SU-DHL-6 (cell line): Measurements from ENCODE around the gene ARL2BP.

Source experiments
- H2AFZ ChIP-seq: fragments of 200-600 bp; sonication (generic); 2 replicates; pipeline ENCODE4 v1.6.1; 2014; ENCODE audit warnings: low read depth, mild to moderate bottlenecking, moderate library complexity, mixed read lengths, antibody characterized with exemption, low read length; ENCODE audit not compliant: severe bottlenecking
- H3F3A ChIP-seq: fragments of 200-600 bp; shearing (Covaris generic); 2 replicates; pipeline ENCODE4 v1.6.0; 2016; ENCODE audit warnings: antibody characterized with exemption, mild to moderate bottlenecking; ENCODE audit not compliant: insufficient read depth
- H3K27ac ChIP-seq: fragments of 200-600 bp; sonication (generic); 2 replicates; pipeline ENCODE4 v1.5.1; 2016; ENCODE audit warnings: low read depth, mild to moderate bottlenecking, low read length, moderate library complexity, mixed read lengths
- H3K27me3 ChIP-seq: fragments of 200-600 bp; sonication (generic), shearing (Covaris generic); 2 replicates; pipeline ENCODE4 v1.6.0; 2014; ENCODE audit warnings: mild to moderate bottlenecking, low read length
- H3K36me3 ChIP-seq: fragments of 200-600 bp; sonication (generic); 2 replicates; pipeline ENCODE4 v1.6.1; 2014; ENCODE audit warnings: mild to moderate bottlenecking, low read length, mixed read lengths
- H3K4me2 ChIP-seq: fragments of 300-600, 200-600 bp; shearing (Covaris generic), sonication (generic); 2 replicates; pipeline ENCODE4 v1.6.0; 2014; ENCODE audit warnings: low read length, low read depth, mild to moderate bottlenecking; ENCODE audit not compliant: poor library complexity, severe bottlenecking
- H3K4me3 ChIP-seq: fragments of 200-600 bp; sonication (generic); 2 replicates; pipeline ENCODE4 v1.5.1; 2014; ENCODE audit warnings: antibody characterized with exemption, low read length, mild to moderate bottlenecking, mixed read lengths; ENCODE audit not compliant: insufficient read depth, poor library complexity, severe bottlenecking
- H3K79me2 ChIP-seq: fragments of 200-600 bp; sonication (generic); 2 replicates; pipeline ENCODE4 v1.6.1; 2014; ENCODE audit warnings: mild to moderate bottlenecking, low read length, moderate library complexity; ENCODE audit not compliant: insufficient read depth
- H3K9ac ChIP-seq: fragments of 200-600 bp; sonication (generic); 2 replicates; pipeline ENCODE4 v1.7.0; 2014; ENCODE audit warnings: mild to moderate bottlenecking, low read length
- H3K9me2 ChIP-seq: fragments of 200-600 bp; sonication (generic); replicated peaks from 2 replicates; pipeline ENCODE4 v1.6.1; 2014; ENCODE audit warnings: low read length; ENCODE audit not compliant: insufficient read depth
- H3K9me3 ChIP-seq: fragments of 200-600 bp; sonication (generic); 2 replicates; pipeline ENCODE4 v1.6.1; 2014; ENCODE audit warnings: low read length, mixed read lengths; ENCODE audit not compliant: insufficient read depth
- H4K20me1 ChIP-seq: fragments of 200-600 bp; sonication (generic); 2 replicates; pipeline ENCODE4 v1.6.1; 2014; ENCODE audit warnings: low read depth, mild to moderate bottlenecking, antibody characterized with exemption, low read length, moderate library complexity, mixed read lengths
- CTCF ChIP-seq: fragments of 200-600 bp; sonication (generic); IDR thresholded peaks from one replicate; pipeline ENCODE4 v1.5.1; 2017; ENCODE audit warnings: antibody characterized with exemption, mild to moderate bottlenecking, low read length, moderate library complexity; ENCODE audit not compliant: insufficient read depth, poor library complexity, severe bottlenecking
- EZH2phosphoT487 ChIP-seq: fragments of 200-600 bp; sonication (generic), shearing (Covaris generic); conservative IDR thresholded peaks from 2 replicates; pipeline ENCODE4 v1.6.1; 2018; ENCODE audit warnings: mild to moderate bottlenecking, antibody characterized with exemption, low read length, moderate library complexity, mixed read lengths

Gene ARL2BP

DNA sequence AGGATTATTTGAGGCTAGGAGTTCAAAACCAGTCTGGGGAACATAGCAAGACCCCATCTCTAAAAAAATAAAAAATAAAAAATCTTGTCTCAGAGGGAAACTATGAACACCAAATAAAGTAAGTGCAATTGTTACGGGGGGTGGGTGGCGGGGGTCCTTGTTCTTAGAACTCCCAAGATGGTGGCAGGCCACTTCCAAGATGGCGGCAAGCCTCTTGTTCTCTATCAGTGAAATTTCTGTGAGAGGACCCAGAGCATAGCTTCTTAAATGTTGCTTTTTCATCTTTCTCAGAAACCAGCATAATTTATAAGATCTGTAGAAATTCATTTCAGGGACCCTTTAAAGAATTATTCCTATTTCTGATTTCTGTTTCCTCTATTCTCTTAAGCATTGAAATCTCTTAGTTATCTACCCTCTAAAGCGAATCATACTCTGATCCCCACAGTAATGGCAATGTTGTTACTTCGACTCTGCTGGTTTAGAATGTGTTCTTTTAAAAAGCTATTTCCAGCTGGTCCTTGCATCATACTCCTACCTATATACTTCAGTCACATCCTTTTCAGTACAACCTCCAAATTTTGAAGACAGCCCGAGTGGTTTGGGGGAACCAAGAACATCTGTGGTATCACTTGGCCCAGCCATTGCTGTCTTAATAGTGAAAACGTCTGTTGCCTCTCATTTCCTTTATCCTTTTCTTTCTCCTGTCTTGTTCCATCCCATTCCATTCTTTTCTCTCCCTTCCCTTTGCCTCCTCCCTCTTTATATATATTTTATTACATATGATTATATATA is 42.8 kb upstream of the ARL2BP start:
- H3K4me2 ChIP-seq, result no peak overlapping the region
- H3K36me3 ChIP-seq, result peaks cover 9% of the 10 kb centered on the region; the same call in 1 of the 2 replicates
- TF ChIP-seq EZH2phosphoT487, result no peak
- no peak for TF ChIP-seq CTCF

GRCh38 chr16:57203451-57203850 is 41.6 kb upstream of the ARL2BP start:
- Histone ChIP-seq H3K9me2 (no peaks in the 10 kb centered on the region), H3K4me2 (no peak overlapping the region), H4K20me1 (no peaks in the 10 kb centered on the region; the same call in 1 of the 2 replicates), H3K4me3 (no peak overlapping the region), H3K9me3 (no peaks in the 10 kb centered on the region), H3K36me3 (peaks cover 12% of the 10 kb centered on the region; the same call in 1 of the 2 replicates), H3K79me2 (no peaks in the 10 kb centered on the region), H3K9ac (no peak overlapping the region), H2AFZ (no peak overlapping the region), H3K27me3 (no peaks in the 10 kb centered on the region), H3F3A (no peaks in the 10 kb centered on the region; the same call in 1 of the 2 replicates), H3K27ac (no peak overlapping the region)
- TF ChIP-seq EZH2phosphoT487 (no peak), CTCF (no peak)

More for the DNA sequence above, 42.8 kb upstream of the ARL2BP start:
- Histone ChIP-seq H3K9ac (no peak overlapping the region), H3K79me2 (peaks cover under 1% of the 10 kb centered on the region; the same call in 1 of the 2 replicates), H3F3A (no peaks in the 10 kb centered on the region), H3K4me3 (no peak overlapping the region), H2AFZ (no peak overlapping the region), H3K9me2 (no peaks in the 10 kb centered on the region), H3K27ac (no peak overlapping the region), H3K9me3 (no peaks in the 10 kb centered on the region), H3K27me3 (no peaks in the 10 kb centered on the region), H4K20me1 (no peaks in the 10 kb centered on the region; the same call in 1 of the 2 replicates)

DNA sequence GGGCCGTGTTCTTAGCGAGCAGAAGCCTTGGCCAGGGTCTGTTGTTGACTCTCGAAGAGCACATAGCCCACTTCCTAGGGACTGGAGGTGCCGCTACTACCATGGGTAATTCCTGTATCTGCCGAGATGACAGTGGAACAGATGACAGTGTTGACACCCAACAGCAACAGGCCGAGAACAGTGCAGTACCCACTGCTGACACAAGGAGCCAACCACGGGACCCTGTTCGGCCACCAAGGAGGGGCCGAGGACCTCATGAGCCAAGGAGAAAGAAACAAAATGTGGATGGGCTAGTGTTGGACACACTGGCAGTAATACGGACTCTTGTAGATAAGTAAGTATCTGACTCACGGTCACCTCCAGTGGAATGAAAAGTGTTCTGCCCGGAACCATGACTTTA is 40.4 kb upstream of the ARL2BP start:
- H3K36me3 ChIP-seq, result peaks cover 17% of the 10 kb centered on the region; the same call in 1 of the 2 replicates
- no peak overlapping the region for H3K4me3 ChIP-seq
- no peak overlapping the region for H3K9ac ChIP-seq
- no peaks in the 10 kb centered on the region for H3K79me2 ChIP-seq
- H4K20me1 ChIP-seq, result no peaks in the 10 kb centered on the region; the same call in 1 of the 2 replicates
- H3K27ac ChIP-seq, result no peak overlapping the region
- H2AFZ ChIP-seq, result no peak overlapping the region
- H3K4me2 ChIP-seq, result no peak overlapping the region
- TF ChIP-seq EZH2phosphoT487, result no peak
- no peak for TF ChIP-seq CTCF
- H3K9me2 ChIP-seq, result no peaks in the 10 kb centered on the region
- H3K9me3 ChIP-seq, result no peaks in the 10 kb centered on the region
- H3K27me3 ChIP-seq, result no peaks in the 10 kb centered on the region
- no peaks in the 10 kb centered on the region; the same call in 1 of the 2 replicates for H3F3A ChIP-seq
